Bronchial epithelial cell (primary cell): ENCODE measurements around the gene RAI14. TPM values are rescaled to one million over a fixed set of nuclear protein-coding genes. Genes with fewer than 3 reads are reported as not detected.

Source experiments
- DNase-seq: peaks from one replicate; pipeline ENCODE4 v3.0.0-alpha.2; 2010; ENCODE audit warnings: low read depth
- FAIRE-seq: peaks from 2 replicates; lab custom pipeline; 2011; peaks lifted over from hg19 to GRCh38; lab: Jason Lieb, UNC
- H3K27me3 ChIP-seq: 2 replicates; pipeline ENCODE4 v1.5.1; 2011; ENCODE audit warnings: low read length; ENCODE audit not compliant: control insufficient read depth, insufficient read depth
- H3K36me3 ChIP-seq: 2 replicates; pipeline ENCODE4 v1.5.1; 2011; ENCODE audit warnings: low read length; ENCODE audit not compliant: control insufficient read depth, insufficient read depth
- H3K4me3 ChIP-seq: 2 replicates; pipeline ENCODE4 v1.5.1; 2011; ENCODE audit warnings: mild to moderate bottlenecking, low read depth, low read length, control low read depth
- CTCF ChIP-seq: IDR thresholded peaks from 2 replicates; pipeline ENCODE4 v1.5.1; 2011; ENCODE audit warnings: mild to moderate bottlenecking, moderate library complexity, low read length, control low read depth, inconsistent platforms; ENCODE audit not compliant: insufficient read depth, severe bottlenecking
- total RNA-seq: library from RNA; depleted of rRNA; stranded (reverse); fragments of >200 nt; gene quantifications from 2 replicates; pipeline ENCODE4 v1.2.1, GENCODE V29; 2014

The RAI14 gene
- total RNA-seq, 1 donor from 2014 or later = 60.0 TPM

- H3K27me3 ChIP-seq = no peaks in the 10 kb centered on the region
- no peak for DNase-seq
- FAIRE-seq = no peak
- H3K4me3 ChIP-seq = no peak overlapping the region
- no peak for TF ChIP-seq CTCF
- H3K36me3 ChIP-seq = no peaks in the 10 kb centered on the region
These were observed 34.1 kb upstream of the RAI14 start for GRCh38 chr5:34622098-34622400.

GRCh38 chr5:34624691-34625090 is 31.4 kb upstream of the RAI14 start:
- no peak for TF ChIP-seq CTCF
- Histone ChIP-seq H3K27me3 (no peaks in the 10 kb centered on the region), H3K4me3 (no peak overlapping the region), H3K36me3 (no peaks in the 10 kb centered on the region)
- no peak for FAIRE-seq
- DNase-seq = no peak

GRCh38 chr5:34625246-34625645 is 30.9 kb upstream of the RAI14 start:
- no peak for FAIRE-seq

GRCh38 chr5:34626036-34626435 is 30.1 kb upstream of the RAI14 start:
- Histone ChIP-seq H3K27me3 (no peaks in the 10 kb centered on the region), H3K4me3 (no peak overlapping the region), H3K36me3 (no peaks in the 10 kb centered on the region)
- no peak for TF ChIP-seq CTCF
- DNase-seq = peak; percentile 86
- FAIRE-seq = no peak

More at GRCh38 chr5:34625246-34625645, 30.9 kb upstream of the RAI14 start:
- Histone ChIP-seq H3K27me3 (no peaks in the 10 kb centered on the region), H3K4me3 (no peak overlapping the region), H3K36me3 (no peaks in the 10 kb centered on the region)
- no peak for DNase-seq
- no peak for TF ChIP-seq CTCF

GRCh38 chr5:34626751-34627150 is 29.4 kb upstream of the RAI14 start:
- TF ChIP-seq CTCF = no peak
- Histone ChIP-seq H3K4me3 (no peak overlapping the region), H3K36me3 (no peaks in the 10 kb centered on the region), H3K27me3 (no peaks in the 10 kb centered on the region)
- FAIRE-seq = no peak
- no peak for DNase-seq

- TF ChIP-seq CTCF = no peak
- FAIRE-seq (no peak), DNase-seq (peak; percentile 25)
- no peaks in the 10 kb centered on the region for H3K36me3 ChIP-seq
- H3K4me3 ChIP-seq = no peak overlapping the region
- no peaks in the 10 kb centered on the region for H3K27me3 ChIP-seq
These were observed 28.3 kb upstream of the RAI14 start for GRCh38 chr5:34627794-34628193.
